SKM-1 (cell line): ENCODE results near the gene TGFBR1.
"Not testable (repeated sequence)": the region's sequence is repeated elsewhere in the genome, so short reads cannot be mapped to it uniquely, and the experiment has no call there.

Experiments
- DNase-seq: peaks from one replicate; lab custom pipeline; 2025; ENCODE audit not compliant: unreplicated experiment; lab: John Stamatoyannopoulos, UW

Gene TGFBR1

DNA sequence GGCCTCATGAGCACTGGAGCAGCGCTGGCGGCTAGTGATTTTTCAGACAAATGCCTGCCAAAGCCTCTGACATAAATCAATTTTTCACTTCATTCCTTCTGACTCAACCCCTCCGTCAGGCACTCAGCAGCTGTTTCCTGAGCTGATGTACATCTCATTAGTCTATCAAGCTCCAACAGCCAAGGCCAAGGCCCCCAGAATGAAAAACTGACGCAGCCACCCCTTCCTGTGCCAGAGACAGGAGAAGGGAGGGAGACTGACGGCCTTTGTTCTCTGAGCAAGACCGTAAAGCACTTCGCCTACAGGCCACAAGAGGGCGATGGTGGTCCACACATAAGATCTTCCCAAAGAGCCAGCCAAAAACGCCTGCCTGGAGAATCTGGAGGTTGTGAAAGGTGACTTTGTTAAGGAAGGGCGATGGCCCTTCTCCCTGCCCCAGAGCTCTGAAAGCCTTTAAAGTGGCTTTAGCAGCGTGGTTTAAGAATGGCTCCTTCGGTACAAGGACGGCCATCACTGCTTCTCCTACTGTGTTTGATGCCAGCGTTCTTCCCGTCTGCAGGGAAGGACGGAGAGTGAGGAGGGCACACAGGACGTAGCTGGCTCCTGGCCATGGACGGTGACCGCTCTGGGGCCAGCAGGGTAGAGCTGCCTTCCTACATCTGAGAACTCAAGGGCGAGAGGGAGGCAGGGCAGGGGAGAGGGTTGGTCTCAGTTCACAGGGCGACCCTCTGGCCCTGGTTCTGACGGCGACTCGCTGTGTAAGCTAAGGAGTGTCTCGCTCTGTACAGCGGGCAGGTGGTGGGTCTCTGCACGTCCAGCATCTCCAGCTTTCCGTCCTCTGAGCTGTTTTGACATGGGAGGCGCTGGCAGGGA, 79.8 kb downstream of the TGFBR1 start:
- peak; percentile 29 for DNase-seq

- DNase-seq = no peak
These were observed 80.4 kb downstream of the TGFBR1 start for GRCh38 chr9:99185348-99185632.

DNA sequence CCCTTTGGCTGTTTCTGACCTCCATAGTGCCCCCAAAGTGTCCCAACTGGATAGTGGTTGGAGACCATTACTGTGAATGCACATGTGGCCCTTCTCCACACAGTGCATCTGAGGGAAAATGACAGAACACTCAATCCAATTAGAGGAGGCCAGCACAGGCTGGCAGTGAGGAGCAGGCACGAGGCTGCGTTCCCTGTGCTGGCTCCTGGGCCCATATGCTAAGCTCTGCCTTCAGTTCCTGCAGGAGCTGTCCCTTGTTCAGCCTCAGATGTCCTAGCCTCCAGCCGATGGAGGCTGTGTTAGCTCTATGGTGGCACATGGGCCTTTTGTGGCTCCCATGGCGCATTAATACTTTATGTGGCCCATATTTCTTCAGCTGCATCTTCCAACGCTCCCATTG, 81.0 kb downstream of the TGFBR1 start:
- no peak for DNase-seq

DNA sequence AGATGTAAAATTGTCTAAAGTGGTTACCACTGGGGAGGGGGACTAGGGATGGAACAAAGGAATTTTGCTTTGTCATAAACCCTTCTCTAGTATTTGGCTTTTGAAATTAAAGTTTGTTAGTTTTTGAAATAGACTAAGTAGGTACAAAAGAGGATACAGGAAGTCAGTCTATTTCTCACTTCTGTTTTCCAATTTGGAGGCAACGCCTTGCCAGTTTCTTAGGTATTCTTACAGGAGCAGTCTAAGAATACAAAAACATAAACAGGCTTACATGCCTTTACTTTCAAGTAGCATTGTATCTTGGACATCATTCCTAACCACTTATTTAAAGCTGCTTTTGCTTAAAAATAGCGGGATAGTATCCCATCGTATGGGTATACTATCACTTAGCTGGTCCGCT, 82.4 kb downstream of the TGFBR1 start:
- DNase-seq = no peak

GRCh38 chr9:99189186-99189585, 84.3 kb downstream of the TGFBR1 start:
- no peak for DNase-seq

DNA sequence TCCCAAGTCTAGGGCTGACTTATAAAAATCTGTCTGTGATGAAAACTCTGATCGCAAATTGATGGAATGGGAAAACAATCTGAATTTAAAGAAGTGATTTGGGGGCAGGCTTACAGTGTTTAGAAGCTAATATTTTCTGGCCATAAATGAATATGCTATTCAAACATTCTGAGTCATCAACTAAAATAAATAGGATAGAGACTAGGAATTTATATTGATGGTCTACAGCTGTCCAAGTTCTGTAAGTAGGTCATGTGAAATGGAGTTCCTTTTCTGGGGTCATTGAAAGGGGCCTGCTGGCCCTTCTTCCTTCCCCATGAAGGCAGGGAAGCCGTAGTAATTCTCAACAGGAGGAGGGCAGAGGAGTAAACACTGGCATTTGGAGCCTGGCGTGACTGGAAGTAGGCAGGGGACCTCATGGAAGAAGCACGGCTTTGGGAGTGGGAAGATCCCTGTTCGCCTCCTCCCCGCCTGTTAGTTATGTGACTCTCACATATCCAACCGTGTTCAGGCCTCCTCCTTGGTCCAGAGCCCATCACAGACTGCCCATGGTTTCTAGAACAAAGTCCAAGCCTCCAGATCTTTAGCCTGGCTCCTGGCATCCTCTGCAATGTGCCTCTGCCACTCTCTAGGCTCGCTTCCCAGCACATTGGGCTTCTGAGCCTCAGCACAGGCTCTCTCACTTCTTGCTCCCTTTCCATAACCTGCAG, 85.1 kb downstream of the TGFBR1 start:
- no peak for DNase-seq

- DNase-seq = no peak
These were observed 85.8 kb downstream of the TGFBR1 start for GRCh38 chr9:99190597-99191283.

- no peak for DNase-seq
These were observed 88.0 kb downstream of the TGFBR1 start for GRCh38 chr9:99192786-99193465.

GRCh38 chr9:99193466-99193821, 88.5 kb downstream of the TGFBR1 start:
- no peak for DNase-seq

GRCh38 chr9:99196484-99196883, 91.6 kb downstream of the TGFBR1 start:
- DNase-seq = not testable (repeated sequence)

GRCh38 chr9:99197124-99197630, 92.3 kb downstream of the TGFBR1 start:
- no peak for DNase-seq

DNA sequence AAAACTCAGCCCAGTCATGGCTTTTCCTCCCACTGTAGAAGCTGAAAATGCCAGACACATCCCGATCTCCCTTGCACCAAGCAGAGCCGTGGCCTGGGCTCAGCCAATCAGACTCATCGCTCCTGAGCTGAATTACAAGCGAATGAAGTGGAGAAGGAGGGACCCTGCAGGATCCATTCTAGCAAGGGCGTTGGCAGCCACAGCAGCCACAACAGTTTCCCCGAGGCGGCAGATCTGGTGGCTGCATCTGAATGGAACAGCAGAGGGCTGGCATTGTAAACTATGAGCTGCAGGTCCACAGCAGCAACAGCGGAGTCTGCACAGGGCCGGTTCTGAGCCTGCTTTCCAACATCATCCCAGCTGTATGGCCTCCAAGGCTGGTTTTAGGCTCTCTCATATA, 93.1 kb downstream of the TGFBR1 start:
- no peak for DNase-seq

- no peak for DNase-seq
These were observed 95.1 kb downstream of the TGFBR1 start for GRCh38 chr9:99199938-99200539.

DNA sequence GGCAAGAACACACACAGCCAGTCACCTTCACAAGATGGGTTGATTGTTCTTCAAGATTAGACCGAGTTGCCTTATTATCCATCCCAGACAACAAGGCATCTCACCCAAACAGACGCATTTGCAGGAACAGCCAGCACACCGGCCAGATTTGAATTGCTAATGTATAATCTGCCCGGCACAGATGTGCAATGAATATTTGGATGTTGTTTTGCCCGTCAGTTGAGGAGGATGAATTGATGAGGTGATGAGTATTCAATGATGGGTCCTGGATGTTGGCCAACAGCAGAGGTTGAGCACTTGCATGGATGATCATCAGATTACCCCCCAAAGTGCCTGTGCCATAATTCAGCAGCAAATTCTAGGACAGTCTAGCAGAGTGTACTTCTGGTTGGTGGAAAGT, 96.7 kb downstream of the TGFBR1 start:
- DNase-seq = no peak
